HuH-7 (cell line): ENCODE measurements around the gene RHD.
"Not testable (repeated sequence)": the region's sequence is repeated elsewhere in the genome, so short reads cannot be mapped to it uniquely, and the experiment has no call there.

Source experiments
- DNase-seq: peaks from one replicate; pipeline ENCODE4 v3.0.0; 2011; ENCODE audit warnings: low spot score

RHD gene

DNA sequence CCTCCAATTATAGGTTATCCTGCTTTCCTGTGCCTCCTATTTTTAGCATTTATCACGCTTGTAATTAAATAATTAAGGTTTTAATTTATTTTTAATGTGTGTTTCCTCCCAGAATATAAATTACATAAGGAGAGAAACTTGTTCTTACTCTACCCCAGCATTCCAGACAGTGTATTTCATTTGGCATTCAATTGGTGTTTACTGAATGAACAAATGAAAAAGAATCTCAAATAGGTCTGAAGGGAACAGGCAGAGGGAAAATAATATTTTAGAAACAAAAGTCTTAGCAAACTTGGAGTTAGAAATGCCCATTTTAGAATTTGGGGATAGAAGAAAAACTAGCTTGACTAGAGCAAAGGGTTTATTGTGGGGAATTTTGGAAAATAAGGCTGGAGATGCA is 15.1 kb upstream of the RHD start:
- no peak for DNase-seq

DNA sequence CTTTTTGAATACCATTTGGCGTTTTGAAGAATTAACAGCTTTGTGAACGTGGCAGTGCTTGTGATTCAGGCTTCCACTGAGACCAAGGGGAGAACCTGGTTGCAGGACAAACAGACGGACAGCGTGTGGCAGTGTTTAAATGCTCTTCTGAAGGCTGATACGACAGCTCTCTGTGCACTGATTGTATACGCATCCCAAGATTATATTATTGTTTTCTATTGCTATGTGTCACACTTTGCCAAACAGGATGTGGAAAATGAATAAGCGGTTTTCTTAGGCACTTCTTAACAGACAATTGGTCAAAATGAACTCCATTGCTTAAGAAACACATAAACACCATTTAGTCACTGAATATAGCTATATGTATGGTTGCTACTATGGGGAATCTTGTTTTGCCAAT is 12.5 kb upstream of the RHD start:
- not testable (repeated sequence) for DNase-seq

DNA sequence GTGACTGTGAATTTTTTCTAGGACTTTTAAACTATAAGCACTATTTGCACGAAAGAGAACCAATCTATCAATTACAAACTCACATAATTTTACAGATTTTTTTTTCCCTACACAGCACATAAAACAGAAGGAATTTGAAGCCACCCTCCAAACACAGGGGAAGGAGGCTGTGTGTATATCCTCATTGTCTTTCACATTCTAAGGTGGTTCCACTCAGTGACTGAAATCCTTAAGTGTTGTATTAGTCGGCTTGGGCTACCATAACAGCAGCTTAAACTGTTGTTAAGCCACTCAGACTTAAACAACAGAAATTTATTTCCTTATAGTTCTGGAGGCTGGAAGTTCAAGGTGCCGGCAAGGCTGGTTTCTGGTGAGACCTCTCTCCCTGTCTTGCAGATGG is 12.0 kb upstream of the RHD start:
- DNase-seq: not testable (repeated sequence)

DNA sequence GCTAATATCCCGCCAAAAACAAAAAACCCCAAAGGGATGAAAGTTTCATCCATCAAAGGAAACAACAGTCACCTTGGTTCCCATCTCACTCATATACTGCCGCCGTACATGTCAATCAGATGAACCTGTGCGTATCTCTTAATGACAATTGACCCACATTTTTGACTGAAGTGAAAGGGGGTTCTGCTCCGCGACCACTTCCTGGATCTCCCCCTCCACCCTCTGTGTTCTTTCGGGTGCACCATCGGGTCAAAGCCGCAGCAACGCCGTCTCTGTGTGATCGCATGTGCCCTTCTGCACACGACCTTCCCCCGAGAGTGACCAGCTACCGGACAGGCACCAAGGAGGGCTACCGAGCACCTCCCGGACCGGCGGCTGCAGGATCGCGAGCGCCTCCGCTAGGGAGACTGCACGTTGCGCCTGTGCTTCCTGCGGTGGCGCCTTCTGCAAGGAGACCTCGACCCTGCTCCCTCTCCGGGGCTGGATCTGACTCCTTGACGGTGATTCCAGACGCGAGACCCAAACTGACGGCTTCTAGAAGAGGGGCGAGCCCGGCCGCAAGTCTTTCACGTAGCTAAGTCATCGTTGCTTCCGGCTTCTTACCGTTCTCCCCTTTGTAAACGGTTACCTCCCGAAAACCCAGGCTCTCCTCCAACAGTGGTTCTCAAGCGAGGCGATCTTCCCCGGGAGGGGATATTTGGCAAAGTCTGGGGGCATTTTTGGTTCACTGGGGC is 5.6 kb upstream of the RHD start:
- not testable (repeated sequence) for DNase-seq

DNA sequence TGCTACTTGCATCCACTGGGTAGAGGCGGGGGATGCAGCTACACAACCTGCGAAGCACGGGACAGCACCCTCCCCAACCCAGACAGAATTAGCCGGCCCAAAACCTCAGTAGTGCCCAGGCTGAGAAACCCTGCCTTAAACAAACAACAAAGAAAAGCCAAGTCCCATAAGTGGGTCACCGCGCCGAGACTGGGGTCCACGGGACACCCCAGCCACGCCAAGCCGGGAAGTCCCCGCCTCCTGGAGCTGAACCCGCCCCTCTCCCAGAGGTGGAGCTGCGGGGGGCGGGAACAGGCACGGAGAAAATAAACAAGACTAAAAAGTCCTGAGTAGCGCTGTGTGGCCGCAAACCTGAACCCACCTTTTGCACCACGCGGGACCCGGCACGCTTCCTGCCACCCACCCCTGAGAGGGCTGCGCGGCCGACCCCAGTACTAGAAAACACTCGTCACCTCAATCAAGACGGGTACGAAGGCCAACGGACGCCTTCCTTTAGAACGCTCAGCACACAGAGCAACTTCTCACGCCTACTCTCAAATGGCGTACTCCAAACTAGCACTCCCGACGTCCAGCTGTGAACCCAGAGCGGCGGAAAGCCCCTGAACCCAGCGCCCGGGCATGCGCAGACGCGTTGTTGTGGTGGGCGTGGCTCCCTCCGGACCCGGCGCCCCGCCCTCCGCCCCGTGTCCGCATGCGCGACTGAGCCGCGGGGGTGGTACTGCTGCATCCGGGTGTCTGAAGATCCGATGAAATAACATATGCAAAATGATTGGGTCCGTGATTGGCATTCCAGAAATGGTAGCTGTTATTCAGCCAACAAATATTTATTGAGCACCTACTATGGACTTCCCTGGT is 4.8 kb upstream of the RHD start:
- peak; percentile 85 for DNase-seq

DNA sequence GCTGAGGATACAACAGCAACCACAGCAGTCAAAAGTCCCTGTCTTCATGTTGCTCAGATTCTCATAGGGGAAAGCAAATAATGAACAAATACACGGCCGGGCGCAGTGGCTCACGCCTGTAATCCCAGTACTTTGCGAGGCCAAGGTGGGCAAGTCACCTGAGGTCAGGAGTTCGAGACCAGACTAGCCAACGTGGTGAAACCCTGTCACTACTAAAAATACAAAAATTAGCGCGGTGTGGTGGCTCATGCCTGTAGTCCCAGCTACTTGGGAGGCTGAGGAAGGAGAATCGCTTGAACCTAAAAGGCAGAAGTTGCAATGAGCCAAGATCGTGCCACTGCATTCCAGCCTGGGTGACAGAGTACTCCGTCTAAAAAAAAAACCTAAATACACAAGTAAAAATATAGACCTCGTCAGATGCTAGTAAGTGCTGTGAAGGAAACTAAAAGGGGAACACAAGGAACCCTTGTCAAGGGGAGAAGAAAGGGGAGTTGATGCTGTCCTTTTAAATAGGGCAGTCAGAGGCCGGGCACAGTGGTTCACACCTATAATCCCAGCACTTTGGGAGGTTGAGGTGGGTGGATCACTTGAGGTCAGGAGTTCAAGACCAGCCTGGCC is 4.1 kb upstream of the RHD start:
- DNase-seq: not testable (repeated sequence)

DNA sequence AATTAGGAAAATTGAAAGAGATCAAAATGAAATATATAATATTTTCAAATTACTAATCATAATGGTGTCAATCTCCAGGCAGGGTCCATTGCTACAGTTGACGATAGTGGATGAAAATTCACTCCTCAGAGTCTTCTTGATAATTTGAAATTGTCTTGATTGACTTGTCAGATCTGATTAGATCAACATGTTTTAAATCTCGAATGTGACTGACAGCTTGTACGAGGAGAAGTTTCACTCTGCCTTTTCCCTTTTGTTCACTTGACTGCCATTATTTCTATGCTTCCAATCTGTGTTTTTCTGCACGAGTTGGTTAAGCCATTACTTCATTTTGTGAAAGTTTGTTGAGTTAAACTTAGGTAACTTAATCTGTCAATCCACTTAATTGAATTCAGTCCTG is 3.3 kb downstream of the RHD start:
- DNase-seq: not testable (repeated sequence)

DNA sequence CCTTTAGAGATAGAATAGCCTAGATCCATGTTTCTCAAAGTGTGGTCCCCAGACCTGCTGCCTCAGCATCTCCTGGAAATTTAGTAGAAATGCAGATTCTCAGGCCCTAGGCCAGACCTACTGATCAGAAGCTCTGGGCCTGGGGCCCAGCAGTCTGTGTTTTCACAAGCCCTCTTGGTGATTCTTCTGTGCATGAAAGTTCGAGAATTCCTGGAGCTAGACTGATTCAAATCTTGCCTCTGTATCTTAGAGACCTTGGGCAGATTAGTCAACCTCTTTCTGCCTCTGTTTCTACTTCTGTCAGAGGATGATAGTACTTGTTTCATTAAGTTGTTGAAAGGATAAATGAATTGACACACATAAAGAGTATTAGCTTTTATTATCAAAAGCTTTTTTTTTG is 5.0 kb downstream of the RHD start:
- not testable (repeated sequence) for DNase-seq

DNA sequence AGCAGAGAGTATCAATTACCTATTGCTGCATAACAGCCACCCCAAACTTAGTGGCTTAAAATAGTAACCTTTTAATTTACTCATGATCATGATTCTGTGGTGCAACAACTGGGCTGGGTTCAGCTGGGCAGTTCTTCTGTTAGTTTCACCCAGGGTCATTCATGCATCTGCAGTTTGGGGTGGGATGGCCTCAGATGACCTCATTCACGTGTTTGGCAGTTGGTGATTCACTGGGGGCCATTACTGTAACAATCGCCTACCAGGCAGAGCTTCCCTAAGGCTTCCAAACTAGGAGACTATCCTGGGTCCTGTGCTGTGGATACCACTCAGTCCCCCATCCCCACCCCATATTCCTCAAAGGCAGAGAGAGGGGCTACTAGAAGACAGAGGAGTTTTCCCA is 6.0 kb downstream of the RHD start:
- not testable (repeated sequence) for DNase-seq

DNA sequence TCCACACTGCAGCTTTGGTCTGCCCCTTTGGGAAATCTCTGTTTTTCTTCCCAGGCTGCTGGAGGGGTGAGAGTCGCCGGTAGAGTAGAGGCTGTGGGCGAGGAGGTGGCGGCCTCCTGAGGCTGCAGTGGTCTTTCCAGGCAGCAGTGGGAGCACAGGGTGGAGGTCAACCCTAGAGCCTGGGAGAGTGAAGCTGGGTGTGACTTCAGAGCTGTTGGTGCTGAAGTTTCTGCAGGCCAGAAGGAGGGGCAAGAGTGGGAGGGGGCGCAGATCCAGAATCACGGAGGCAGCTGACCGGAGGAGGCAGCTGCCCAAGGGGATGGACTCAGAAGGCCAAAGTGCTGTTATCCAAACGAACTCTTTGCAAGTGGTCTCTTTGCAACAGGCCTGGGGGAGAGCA is 6.5 kb downstream of the RHD start:
- DNase-seq: not testable (repeated sequence)

DNA sequence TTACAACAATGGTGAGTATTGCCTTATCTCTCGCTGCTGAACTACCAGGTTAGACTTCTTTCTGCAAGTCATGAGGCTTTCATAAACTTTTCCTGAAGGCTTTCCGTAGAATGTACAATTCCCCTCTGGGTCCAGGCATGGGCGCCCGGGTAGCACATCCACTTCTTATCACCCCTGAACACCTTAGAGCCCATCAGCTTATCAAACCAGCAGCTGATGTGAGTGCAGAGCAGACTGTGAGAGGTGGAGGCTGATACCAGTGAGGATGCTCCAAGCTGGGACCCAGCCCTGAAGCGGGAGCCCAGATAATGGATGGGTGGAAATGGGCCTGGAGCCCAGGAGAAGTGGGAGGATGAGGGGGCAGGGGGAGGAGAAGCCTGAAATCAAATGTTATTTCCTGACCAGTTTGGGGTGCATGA is 7.4 kb downstream of the RHD start:
- not testable (repeated sequence) for DNase-seq

DNA sequence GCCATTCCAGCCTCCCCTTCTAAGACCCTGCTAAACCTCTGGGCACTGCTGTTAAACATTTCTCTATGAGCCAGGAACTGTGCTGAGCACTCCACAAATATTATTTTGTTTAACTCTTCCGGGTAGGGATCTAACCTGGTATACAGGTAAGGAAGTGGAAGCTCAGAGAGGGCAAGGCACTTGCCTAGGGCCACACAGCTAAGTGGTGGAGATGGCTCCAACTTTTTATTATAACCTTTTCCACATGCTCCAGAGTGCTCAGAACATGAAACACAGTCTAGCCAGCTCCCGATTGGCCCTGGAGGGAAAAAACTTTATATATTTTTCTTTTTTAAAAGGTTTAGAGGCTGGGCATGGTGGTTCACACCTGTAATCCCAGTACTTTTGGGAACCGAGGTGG is 13.6 kb downstream of the RHD start:
- not testable (repeated sequence) for DNase-seq

DNA sequence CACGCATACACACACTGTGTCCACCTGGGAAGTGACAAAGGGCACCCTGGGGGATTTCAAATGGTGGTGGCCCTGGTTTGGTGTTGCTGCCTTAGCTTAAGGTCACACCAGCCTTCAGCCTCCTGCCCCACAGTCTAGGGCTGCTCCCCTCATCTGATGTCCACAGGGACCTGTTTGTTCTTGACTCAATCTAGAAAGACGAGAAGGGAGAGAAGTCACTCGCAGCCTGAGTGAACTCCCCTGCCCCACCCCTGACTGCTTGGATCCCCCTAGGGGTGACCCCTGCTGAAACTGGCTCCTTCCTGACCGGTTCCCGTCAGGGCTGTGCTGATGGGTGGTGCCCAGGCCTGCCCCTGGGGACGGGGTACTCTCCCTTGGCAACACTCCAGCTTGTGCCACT is 14.9 kb downstream of the RHD start:
- DNase-seq: not testable (repeated sequence)

DNA sequence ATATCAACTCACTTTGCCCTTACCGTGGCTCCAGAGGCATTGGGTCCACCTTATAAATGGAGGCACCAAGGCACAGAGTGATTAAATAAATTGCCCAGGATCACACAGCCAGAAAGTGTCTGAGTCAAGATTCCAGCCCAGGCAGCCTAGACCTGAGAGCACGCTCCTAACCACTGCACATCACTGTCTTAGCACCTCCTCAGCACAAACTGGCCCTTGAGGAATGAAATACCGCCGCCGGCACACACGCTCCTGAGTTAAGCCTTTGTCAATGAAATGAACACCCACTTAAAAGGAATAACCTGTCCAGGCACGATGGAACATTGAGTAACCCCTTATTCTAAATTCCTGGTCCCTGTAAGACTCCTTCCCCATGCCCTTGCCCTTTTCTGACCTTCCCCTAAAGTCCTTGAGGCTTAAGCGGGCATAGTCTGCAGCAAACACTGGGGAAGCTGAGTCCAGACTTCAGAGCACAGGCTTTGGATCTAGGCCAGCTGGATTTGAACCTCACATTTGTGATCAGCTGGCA is 16.3 kb downstream of the RHD start:
- DNase-seq: not testable (repeated sequence)

DNA sequence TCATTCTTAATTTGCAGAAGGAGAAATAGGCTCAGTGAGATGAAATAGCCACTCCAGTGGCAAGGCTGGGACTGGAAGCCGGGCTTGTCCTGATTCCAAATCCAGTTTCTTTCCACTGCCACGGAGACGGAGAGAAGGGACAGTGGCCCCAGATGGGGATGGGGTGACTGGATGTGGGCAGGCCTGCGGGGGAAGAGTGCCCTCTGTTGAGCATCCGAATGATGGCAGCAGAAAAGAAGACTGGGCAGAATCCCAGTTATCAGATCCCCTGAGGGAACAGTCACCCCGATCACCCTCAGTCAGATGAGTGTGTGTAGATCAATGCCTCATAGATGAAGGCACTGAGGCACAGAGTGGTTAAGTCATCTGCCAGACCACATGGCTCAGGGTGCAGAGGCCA is 17.7 kb downstream of the RHD start:
- not testable (repeated sequence) for DNase-seq

DNA sequence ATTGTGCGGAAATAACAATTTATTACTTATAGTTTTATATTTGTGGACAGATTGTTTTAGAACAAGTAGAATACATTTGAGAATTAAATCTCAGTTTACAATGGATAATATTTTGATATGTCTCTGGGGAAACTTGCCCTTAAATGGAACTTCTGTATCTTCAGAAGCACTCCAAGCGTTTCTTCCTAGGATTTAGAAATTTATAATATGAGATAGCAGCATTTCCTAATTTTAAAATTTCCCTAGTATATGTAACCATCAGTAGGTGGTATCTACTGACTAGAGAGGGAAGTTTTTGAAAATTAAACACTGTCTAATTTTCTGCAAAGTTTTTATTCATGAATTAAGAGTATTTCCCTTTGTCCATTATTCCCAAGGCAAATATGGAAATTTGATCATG is 21.1 kb downstream of the RHD start:
- DNase-seq: not testable (repeated sequence)

DNA sequence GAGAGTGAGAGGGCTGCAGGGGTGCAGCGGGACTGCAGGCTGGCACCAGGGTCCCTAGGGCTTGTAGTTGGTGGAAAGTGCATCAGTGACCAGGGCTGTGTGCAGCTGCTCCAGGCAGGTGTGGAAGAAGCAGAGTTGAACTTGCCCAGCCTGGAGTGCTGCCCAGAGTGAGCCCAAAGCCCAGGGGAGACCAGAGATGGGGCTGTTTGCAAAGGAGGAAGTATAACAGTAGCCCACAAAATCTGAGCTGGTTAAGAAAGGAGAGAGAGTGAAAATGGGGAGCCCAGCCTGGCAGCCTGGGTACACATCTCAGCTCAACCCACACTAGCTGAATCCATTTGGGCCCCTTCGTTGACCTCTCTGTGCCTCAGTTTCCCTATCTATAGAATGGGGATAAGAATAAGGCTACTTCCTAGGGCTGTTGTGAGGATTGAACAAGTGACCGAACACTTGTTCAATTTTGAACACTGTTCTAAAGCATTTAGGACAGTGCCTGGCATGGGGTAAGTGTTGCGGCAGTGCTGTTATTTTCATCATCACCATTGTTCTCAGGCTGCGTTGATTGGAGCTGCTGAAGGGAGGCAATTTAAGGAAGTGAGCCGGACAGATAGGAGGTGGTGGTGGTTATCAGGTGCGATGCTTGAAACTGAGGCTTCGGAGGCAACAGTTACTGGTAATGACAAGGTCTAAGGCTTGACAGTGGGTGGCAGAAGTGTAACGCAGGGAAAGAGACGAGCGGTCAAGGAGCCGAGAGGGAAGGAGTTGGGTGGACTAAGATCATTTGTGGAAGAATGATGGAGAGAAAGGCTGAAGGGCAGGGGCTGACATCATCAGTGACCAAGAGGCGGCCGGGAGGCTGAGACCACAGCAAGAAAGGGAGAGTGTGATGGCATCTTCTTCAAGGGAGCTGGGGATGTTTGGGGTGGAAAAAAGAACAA is 22.8 kb downstream of the RHD start:
- DNase-seq: not testable (repeated sequence)

DNA sequence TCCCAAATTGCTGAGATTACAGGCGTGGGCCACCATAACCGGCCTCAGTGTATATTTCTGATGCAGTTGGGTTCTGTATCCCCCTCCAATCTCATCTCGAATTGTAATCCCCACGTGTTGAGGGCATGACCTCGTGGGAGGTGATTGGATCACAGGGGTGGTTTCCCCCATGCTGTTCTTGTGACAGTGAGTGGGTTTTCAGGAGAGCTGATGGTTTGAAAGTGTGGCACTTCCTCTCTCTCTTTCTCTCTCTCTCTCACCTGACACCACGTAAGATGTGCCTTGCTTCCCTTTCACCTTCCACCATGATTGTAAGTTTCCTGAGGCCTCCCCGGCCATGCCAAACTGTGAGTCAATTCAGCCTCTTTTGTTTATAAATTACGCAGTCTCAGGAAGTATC is 24.2 kb downstream of the RHD start:
- not testable (repeated sequence) for DNase-seq

DNA sequence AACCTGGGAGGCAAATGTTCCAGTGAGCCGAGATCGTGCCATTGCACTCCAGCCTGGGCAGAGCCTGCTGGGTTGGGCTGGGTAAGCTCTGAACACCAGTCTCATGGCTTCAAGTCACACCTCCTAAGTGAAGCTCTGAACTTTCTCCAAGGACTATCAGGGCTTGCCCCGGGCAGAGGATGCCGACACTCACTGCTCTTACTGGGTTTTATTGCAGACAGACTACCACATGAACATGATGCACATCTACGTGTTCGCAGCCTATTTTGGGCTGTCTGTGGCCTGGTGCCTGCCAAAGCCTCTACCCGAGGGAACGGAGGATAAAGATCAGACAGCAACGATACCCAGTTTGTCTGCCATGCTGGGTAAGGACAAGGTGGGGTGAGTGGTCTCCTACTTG is 28.4 kb downstream of the RHD start:
- not testable (repeated sequence) for DNase-seq

DNA sequence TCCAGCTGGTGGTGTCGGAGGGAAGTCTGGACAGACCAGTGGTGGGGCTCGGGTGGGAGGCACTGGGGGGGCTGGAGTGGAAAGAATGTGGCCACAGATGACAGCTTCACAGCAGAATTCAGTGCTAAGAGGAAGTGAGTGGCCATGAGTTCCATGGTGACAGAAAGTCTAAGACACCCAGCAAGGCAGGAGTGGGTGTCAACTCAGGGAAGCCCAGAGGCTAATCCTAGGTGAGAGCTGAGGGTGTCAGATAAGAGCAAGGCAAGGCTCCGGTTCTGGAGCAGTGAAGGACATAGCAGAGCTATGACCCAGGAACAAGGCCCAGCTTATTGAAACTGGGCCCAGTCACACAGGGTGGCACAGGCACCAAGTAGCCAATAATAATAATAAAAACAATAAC is 30.0 kb downstream of the RHD start:
- not testable (repeated sequence) for DNase-seq

DNA sequence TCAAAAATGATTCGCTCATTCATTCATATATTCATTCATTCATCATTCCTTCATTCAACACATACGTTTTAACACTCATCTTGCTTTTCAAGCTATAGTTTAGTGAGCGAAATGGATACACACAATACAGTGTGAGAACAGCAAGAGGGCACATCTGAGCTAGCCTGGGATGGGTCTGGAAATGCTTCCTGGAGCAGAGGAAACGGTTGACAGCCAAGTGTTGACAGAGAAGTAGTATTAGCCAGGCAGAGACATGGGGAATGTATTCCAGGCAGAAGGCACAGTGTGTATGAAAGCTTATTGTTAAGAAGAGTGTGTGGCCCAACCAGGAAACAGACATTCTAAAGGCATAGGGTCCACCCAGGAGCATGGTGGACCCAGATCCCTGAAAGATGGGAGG is 32.6 kb downstream of the RHD start:
- DNase-seq: not testable (repeated sequence)
